Measurements from ENCODE around the gene KLHDC2.
A peak's percentile ranks its signal among the peaks of the same experiment; 100 is the strongest.
"Not testable (repeated sequence)": the region's sequence is repeated elsewhere in the genome, so short reads cannot be mapped to it uniquely, and the experiment has no call there.

Gene KLHDC2, protein sequence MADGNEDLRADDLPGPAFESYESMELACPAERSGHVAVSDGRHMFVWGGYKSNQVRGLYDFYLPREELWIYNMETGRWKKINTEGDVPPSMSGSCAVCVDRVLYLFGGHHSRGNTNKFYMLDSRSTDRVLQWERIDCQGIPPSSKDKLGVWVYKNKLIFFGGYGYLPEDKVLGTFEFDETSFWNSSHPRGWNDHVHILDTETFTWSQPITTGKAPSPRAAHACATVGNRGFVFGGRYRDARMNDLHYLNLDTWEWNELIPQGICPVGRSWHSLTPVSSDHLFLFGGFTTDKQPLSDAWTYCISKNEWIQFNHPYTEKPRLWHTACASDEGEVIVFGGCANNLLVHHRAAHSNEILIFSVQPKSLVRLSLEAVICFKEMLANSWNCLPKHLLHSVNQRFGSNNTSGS

DNA sequence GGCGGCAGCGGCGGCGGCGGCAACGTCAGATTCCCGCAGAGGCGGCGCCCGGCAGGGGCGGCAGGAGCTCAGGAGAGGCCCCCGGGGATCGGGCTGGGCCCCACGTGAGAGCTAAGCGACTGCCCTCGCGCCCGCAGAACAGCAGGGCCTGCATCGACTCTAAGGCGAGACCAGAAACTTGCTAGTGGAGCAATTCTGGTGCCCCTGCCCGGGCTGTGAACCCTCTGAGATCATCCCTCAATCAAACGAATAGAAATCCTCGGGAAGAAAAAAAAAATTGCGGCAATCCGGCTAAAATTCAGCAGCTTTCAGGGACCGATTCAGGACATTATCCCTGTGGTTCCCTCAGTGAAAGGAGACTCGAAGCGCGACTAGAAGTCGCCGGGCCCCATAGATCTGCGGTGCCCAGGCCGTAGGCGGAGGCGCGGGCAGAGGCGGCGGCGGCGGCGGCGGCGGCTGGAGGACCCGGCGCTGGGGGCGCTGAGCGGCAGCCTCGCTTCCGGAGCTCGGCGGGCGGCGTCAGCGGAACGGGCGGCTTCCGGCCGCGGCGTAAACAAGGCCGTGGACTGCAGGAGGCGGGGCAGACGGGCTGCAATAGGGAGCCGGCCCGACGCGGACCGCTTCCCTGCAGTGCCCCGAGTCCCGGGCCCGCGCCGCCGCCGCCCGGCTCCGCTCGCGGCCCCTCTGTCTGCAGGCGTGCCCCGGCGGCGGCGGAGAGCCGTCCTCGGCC, at the start of gene KLHDC2:
Gene KLHDC2, plus strand, starts transcription at position 583 of the 730 bp plus-strand sequence. CDS start 316 bp downstream, outside the sequence.
- CTCF ChIA-PET = interaction anchor here (0.6 to 1.0 kb wide), 6 partner anchors 26 to 134 kb away, joined by 3 to 7 read pairs (median 3); partner anchors contain the start of gene NEMF
- TF ChIP-seq, protein P1, sequence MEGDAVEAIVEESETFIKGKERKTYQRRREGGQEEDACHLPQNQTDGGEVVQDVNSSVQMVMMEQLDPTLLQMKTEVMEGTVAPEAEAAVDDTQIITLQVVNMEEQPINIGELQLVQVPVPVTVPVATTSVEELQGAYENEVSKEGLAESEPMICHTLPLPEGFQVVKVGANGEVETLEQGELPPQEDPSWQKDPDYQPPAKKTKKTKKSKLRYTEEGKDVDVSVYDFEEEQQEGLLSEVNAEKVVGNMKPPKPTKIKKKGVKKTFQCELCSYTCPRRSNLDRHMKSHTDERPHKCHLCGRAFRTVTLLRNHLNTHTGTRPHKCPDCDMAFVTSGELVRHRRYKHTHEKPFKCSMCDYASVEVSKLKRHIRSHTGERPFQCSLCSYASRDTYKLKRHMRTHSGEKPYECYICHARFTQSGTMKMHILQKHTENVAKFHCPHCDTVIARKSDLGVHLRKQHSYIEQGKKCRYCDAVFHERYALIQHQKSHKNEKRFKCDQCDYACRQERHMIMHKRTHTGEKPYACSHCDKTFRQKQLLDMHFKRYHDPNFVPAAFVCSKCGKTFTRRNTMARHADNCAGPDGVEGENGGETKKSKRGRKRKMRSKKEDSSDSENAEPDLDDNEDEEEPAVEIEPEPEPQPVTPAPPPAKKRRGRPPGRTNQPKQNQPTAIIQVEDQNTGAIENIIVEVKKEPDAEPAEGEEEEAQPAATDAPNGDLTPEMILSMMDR (conservative IDR thresholded peaks at IDR 0.05; ENCODE audit: low read depth) = peak; percentile 85
- POLR2A ChIA-PET (ENCODE audit: low non-redundant PET) = interaction anchor here (0.6 to 1.4 kb wide), 5 partner anchors 8 to 148 kb away, joined by 3 to 12 read pairs (median 4); partner anchors contain the start of genes POLE2 and RPL36AL
- peak; percentile 73 for DNase-seq (ENCODE audit: low spot score)
- peak within 1 kb of the TSS; percentile 97 for H3K27ac ChIP-seq

DNA sequence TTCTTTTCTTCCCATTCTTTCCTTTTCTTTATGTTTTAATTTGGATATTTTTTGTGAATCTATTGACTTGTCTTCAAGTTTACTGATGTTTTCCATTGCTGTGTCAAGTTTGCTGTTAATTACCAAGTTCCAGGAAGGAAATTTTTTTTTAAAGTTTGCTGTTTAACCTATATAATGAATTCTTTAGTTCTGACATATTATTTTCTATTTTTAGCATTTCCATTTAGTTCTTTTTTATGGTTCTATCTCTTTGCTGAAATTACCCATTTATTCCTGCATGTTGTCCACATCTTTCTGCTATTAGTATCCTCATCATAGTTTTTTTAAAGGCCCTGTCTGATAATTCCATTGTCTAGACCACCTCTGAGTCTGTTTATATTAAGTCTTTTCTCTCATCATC, 47.2 kb upstream of the KLHDC2 start:
- POLR2A ChIA-PET (ENCODE audit: low non-redundant PET) = no interaction called here
- CTCF ChIA-PET = interaction anchor here (0.6 kb wide), 1 partner anchor 111 kb away, joined by 4 read pairs; no protein-coding TSS in a partner anchor
- no peak for DNase-seq (ENCODE audit: low spot score)

DNA sequence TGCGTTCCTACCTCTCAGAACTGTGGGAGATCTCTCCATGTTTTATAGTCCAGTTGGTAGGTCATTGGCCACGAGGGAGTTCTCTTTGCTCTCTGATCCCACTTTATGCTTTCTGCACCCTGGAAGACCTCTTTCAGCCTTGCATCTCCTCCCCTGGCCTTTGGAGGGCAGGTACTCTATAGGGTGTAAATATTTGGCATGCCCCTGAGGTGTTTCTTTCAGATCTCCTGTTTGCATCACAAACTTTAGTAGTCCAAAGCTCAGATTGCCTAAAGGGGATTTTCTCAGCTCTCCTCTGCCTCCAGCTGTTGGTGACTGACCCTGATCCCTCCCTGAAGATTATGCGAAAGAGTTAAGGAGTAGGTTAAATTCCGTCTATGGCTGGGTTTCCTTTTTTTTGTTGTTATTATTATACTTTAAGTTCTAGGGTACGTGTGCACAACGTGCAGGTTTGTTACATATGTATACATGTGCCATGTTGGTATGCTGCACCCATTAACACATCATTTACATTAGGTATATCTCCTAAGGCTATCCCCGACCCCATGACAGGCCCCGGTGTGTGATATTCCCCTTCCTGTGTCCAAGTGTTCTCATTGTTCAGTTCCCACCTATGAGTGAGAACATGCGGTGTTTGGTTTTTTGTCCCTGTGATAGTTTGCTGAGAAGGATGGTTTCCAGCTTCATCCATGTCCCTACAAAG, 46.1 kb upstream of the KLHDC2 start:
- DNase-seq (ENCODE audit: low spot score); H3K27ac ChIP-seq; CTCF ChIA-PET; POLR2A ChIA-PET (ENCODE audit: low non-redundant PET): not testable (repeated sequence)

More for the DNA sequence above, 47.2 kb upstream of the KLHDC2 start:
- no peak overlapping the region for H3K27ac ChIP-seq
- TF ChIP-seq, protein P1 (conservative IDR thresholded peaks at IDR 0.05; ENCODE audit: low read depth) = no peak

DNA sequence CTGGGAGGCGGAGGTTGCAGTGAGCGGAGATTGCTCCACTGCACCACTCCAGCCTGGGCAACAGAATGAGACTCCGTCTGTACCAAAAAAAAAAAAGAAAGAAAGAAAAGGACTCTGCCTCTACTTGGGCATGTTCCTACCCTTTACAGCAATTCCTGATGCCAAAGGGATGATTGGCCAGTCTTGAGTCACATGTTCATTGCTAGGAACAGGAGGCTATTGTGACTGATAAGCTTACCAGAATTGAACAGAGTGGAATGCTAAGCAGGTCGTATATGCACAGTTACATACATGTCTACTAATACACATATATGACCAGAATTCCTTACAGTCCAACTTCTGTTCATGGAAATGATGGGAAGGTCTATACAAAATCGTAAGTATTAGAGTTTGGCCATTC, 40.8 kb upstream of the KLHDC2 start:
- ChIA-PET CTCF (no interaction called here), POLR2A (ENCODE audit: low non-redundant PET) (no interaction called here)
- TF ChIP-seq, protein P1 (conservative IDR thresholded peaks at IDR 0.05; ENCODE audit: low read depth) = no peak
- H3K27ac ChIP-seq = no peak overlapping the region
- DNase-seq (ENCODE audit: low spot score) = no peak

- no peak for DNase-seq (ENCODE audit: low spot score)
- POLR2A ChIA-PET (ENCODE audit: low non-redundant PET) = interaction anchor here (0.8 kb wide), 1 partner anchor 258 kb away, joined by 3 read pairs; no protein-coding TSS in a partner anchor
- CTCF ChIA-PET = no interaction called here
- TF ChIP-seq, protein P1 (conservative IDR thresholded peaks at IDR 0.05; ENCODE audit: low read depth) = no peak
- H3K27ac ChIP-seq = no peak overlapping the region
Measured at GRCh38 chr14:49732896-49733295, 35.1 kb upstream of the KLHDC2 start.

DNA sequence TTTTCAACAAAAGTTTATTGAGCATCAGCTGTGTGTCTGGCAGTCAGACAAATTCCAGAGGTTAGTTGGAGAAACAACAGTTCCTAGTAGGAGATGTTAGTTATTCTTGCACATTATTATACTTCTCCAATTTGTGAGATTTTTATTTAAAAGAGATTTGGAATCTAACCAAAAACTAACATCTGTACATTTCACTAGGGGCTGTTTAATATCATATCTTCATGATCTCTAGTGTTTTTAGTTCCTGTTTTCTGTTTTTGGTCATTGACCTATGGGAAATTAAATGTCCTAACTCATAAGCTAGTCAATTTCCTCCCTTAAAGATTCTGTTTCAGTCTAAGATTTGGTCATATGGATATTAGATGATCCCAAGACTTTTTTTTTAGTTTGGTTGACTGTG, 34.1 kb upstream of the KLHDC2 start:
- no peak for DNase-seq (ENCODE audit: low spot score)
- POLR2A ChIA-PET (ENCODE audit: low non-redundant PET) = no interaction called here

DNA sequence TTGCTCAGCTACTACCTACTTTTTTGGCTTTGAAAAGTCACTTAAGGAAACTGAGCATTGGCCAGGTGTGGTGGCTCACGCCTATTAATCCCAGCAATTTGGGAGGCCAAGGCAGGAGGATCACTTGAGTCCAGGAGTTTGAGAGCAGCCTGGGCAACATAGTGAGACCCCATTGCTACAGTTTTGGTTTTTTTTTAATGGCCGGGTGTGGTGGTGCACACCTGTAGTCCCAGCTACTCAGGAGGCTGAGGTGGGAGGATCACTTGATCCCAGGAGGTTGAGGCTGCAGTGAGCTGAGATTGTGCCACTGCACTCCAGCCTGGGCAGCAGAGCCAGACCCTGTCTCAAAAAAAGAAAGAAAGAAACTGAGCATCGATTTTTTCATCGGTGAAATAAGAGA, 32.3 kb upstream of the KLHDC2 start:
- H3K27ac ChIP-seq; POLR2A ChIA-PET (ENCODE audit: low non-redundant PET); CTCF ChIA-PET; DNase-seq (ENCODE audit: low spot score): not testable (repeated sequence)

More for the DNA sequence above, 34.1 kb upstream of the KLHDC2 start:
- CTCF ChIA-PET = no interaction called here
- TF ChIP-seq, protein P1 (conservative IDR thresholded peaks at IDR 0.05; ENCODE audit: low read depth) = no peak
- H3K27ac ChIP-seq = no peak overlapping the region
